Dermis microvascular lymphatic vessel endothelial cell (primary cell): Measurements from ENCODE around the gene TMEM255A. TPM values are rescaled to one million over a fixed set of nuclear protein-coding genes. Genes with fewer than 3 reads are reported as not detected.
A peak's percentile ranks its signal among the peaks of the same experiment; 100 is the strongest.

Source experiments
- DNase-seq, 2 donors: peaks; one replicate each; pipeline versions ENCODE4 v3.0.0 to v3.0.0-alpha.2; 2010; ENCODE audit warnings: low read depth in 2 of 2
- total RNA-seq: library from RNA; depleted of rRNA; stranded (reverse); fragments of >200 nt; gene quantifications from 2 replicates; pipeline ENCODE4 v1.2.1, GENCODE V29; 2014

The TMEM255A gene
- total RNA-seq, 1 donor from 2014 or later: not detected

- DNase-seq: no peak
These were observed 41.8 kb downstream of the TMEM255A start for GRCh38 chrX:120269373-120270035.

DNA sequence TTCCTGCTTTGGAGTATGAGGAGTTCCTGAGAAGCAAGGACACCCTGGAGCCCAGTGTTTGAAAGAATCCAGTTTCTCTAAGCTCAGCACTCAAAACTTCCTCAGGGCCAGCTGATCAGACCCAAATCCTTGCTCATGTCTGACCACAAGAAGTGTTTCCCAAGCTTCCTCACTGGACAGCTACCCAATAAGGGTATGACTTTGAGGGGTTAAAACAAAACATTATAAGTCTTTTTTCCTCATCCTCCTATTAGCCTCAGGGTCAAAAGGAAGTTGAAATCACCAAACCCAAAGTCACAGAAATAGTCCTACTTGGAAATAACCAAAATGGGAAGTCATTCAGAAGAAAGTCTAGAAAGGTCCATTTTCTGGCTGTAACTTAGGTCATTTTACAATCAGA lies 46.9 kb downstream of the TMEM255A start:
- DNase-seq: no peak

DNA sequence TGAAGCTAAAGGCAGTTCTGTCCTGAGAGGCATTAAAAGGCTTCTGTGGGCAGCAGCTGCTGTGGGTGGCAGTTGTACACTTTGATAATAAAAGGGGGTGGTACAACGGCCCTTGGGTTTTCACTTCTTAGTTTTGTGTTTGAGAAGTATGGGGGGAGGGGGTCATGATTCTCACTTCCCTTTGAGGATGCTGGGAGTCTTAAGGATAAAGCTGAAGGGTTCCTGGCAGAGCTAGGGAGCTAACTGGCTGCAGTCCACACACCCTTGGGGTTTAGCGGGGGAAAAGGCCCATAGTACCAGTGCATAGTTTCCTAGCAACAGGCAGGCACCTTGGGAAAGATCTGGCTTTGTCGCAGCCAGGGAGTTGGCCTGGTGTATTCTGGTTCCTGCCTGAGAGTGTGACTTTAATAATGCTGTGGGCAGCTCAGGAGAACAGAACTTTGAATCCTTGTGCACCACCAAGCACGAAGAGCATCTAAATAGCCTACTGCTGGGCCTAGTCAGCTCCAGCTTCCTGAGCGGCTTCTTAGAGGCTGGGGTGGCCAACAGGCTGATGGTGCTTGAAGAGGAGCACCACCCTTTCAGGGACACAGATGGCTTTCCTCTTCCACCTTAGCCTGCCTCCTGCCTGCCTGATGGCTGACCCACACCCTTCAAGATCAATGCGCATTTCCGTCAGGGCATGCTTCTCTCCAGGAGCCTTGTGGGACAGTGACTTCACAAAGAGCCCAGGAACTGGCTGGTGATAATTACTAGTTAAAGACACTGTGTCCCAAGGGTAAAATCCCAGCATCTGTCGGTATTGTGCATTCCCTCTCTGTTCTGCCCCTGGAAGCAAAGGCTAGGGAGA lies 48.2 kb downstream of the TMEM255A start:
- DNase-seq: no peak

DNA sequence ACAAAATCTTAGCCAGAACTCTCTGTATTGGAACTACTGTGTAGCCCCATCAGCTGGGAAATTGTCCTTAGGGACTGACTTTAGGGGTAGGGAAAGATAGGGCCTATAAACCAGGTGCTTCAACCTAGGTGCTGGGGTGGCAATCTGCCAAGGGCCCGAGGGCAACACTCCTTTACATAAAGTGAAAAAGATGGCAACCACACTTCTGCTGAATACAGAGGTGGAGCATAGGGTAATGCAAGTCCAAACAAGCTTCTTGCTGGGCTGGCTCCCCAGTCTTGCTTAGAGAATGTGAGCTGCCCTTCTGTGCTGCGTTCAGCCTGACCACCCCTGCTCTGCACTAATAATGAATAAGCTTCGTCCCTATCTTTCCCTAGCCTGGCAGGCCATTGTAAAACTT lies 50.9 kb downstream of the TMEM255A start:
- no peak for DNase-seq

DNA sequence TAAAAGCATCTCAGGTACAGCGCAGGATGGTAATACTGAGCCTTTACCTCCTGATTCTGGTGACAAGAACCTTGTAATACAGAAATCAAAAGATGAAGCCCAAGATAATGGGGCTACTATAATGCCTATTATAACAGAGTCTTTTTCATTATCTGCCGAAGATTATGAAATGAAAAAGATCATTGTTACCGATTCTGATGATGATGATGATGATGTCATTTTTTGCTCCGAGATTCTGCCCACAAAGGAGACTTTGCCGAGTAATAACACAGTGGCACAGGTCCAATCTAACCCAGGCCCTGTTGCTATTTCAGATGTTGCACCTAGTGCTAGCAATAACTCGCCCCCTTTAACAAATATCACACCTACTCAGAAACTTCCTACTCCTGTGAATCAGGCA lies 57.5 kb downstream of the TMEM255A start:
- no peak for DNase-seq

GRCh38 chrX:120251471-120252011 lies 59.7 kb downstream of the TMEM255A start:
- peak in 1 of 2 donors; percentile 28 for DNase-seq

DNA sequence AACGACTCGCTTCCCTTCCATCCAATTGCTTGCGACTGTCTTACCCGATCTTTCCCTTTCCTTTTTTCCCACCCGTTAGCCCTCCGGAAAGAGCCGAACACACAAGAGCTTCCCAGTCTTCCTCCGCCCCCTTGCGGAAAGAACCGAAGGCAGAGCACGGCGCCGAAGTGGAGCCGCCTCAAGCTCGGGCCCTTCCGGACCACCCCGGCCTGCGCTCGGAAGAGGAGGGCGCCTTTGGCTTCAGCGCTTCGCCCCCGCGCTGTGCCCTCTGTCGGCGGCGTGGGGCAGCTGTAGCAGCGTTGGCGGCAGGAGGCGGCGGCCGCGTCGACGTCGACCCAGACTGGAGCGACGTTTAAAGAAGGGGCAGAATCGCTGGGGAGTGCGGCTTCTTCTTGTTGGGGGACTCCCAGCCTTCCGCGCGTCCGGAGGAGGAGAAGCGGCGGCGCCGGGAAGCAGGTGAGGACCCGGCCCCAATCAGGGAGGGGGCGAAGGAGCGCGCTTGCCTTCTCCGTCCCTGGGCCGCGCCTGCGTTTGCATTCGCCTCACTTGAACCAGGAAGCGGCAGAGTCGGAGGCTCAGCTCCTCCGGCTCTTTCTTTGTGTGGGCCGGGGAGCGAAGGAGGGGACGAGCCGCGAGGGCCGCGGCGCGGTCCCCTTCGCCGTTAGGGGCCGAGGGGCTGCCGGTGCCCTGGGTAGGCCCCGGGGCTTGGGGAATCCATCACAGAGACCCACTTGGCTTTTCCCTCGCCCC lies 60.6 kb downstream of the TMEM255A start, which contains the start of gene ZBTB33:
TSS of gene ZBTB33 (plus strand) at position 291 of the 750 bp plus-strand sequence. CDS start 2,604 bp downstream, outside the sequence.
- peak; percentile 50 to 91 for DNase-seq

- DNase-seq: peak; percentile 77 to 81
These were observed 66.3 kb downstream of the TMEM255A start for GRCh38 chrX:120244735-120245498.

DNA sequence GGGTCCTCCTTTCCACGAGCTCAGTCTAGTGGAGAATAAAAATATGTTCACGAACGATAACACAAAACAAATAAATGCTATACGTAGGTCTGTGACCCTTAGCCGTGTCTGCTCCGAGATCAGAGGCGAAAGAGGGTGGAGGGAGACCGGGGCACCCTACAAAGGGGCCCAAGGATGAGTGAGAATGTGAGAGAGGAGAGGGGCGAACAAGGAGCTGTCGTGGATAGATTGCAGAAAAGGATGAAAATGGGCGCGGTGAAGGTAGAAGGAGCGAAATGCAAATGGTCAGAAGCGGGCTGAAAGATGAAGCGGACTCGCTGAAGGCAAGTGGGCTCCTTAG lies 66.9 kb downstream of the TMEM255A start:
- DNase-seq: no peak

GRCh38 chrX:120242813-120243212 lies 68.4 kb downstream of the TMEM255A start:
- DNase-seq: no peak

DNA sequence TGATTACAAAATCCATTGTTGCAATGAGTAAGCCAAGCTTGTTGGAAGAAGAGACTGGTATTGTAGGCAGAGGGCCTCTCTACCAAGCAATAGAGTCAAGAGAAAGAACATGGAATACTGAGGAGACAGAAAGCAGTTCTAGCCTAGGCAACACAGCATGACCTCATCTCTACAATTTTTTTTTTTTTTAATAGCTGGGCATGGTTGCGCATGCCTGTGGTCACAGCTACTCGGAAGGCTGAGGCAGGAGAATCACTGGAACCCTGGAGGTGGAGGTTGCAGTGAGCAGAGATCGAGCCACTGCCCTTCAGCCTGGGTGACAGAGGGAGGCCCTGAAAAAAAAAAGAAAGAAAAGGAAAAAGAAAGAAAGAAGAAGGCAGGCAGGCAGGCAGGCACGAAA lies 72.3 kb downstream of the TMEM255A start:
- no peak for DNase-seq

DNA sequence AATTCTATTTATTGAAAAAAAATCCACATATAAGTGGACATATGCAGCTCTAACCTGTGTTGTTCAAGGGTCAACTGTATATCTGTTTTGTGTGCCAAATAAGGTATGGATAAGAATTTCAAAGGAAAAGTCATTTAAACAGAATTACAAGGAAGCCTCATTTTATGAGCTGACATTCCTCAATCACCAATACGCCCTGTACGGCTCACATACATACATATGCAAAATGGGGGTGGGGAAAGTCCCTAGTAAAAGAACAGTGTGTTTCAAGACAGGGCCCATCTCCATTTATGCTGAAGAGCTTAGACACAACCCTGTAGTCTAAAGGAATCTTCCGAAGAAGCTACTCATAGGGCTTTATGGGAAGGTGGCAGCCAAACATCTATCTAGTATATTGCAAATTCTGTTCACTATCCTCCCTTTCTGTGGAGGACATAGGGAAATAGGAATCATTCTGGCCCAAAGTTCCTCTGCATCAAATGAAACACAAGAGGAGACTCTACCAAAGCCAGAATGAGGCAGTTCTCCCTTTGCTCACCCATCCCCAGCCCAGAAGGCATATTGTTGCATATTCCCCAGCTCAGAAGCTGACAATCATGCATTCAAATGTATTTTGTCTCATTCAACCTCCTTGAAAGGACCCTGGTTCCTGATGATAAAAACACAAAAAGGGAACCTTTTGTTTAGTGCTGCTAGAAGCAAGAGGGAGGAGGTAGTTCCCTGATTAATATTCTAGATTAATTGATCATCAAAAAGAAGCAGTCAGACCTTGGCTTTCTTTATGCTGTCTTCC lies 74.4 kb downstream of the TMEM255A start:
- no peak for DNase-seq

- DNase-seq: no peak
These were observed 76.0 kb downstream of the TMEM255A start for GRCh38 chrX:120235284-120235683.

DNA sequence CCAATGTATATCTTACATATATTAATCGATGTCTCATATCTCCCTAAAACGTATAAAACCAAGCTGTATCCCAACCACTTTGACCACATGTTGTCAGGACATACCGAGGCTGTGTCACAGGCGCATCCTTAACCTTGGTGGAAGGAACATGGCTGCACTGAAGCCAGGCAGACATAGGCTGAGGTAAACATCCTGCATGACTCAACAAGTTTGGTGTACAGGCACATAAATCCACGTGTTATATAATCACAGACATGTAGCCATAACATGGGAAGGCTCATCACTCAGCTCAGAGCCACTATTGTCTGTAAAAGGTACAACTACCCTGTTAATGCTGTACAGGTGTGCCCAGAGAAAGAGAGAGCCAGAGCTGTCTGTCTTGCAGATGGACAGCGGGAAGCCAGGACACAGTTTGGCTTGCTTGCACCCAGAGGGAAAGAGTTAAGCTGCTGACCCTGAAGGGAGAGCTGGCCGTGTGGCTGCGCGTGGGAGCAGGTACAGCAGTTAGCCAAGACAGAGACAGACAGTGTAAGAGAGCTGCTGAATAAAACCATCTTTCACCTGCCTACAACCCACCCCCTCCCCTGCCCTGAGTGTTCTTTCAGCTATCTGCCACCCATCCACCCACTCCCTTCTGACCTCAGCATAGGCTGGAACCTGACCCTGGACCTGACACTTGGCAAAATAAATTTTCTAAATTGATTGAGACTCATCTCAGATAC lies 82.9 kb downstream of the TMEM255A start:
- DNase-seq: no peak

DNA sequence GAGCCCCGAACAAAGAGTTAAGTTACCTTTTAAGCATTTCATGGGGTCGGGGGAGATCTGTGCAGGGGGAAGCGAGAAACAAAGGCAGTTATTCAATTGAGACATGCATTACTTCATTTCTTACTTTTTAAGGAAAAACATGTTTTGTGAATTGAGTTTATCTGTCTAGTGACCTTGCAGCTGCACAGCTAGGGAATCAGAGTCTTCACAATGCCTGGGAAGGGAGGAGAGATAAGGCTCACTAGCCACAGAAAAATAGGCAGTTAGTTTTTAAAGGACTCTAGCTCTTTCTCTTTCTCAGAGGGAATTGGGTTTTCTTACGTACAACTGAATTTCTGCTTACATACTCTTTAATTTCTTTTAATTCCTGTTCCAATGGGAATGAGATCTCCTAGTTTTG lies 86.9 kb downstream of the TMEM255A start:
- DNase-seq: no peak

DNA sequence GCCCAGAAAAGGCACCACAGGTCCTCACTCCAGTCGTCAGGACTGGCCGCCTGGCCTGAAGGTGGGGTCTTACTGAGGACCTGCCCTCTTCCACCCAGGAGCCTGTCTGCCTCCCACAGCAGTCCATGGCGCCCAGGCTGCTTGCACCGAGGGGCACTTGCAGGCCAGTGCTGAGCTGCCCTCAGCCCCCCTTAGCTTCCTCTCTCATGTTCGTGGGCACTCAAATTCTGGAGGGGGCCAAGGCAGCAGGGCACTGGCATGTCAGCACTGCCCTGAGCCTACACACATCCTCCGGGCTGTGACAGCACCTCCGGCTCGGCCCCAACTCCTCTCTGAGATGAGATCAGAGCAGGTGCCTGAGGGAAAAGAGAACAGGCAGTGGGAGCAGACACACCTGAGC lies 87.9 kb downstream of the TMEM255A start:
- DNase-seq: no peak

- peak; percentile 33 to 55 for DNase-seq
These were observed 97.6 kb downstream of the TMEM255A start for GRCh38 chrX:120213438-120214265.
